Left ventricle myocardium inferior (tissue), 1 donor: Measurements from ENCODE around the gene STARD13. TPM values are rescaled to one million over a fixed set of nuclear protein-coding genes. Genes with fewer than 3 reads are reported as not detected.

Experiments used
- DNase-seq: peaks from one replicate; pipeline ENCODE4 v3.0.0-alpha.2; 2020
- H3K27ac ChIP-seq: fragments of 200-600 bp; replicated peaks from 2 replicates; pipeline ENCODE4 v1.8.0; 2021
- H3K27me3 ChIP-seq: fragments of 200-600 bp; 2 replicates; pipeline ENCODE4 v1.8.0; 2021; ENCODE audit warnings: low read depth
- H3K36me3 ChIP-seq: fragments of 200-600 bp; 2 replicates; pipeline ENCODE4 v1.8.0; 2021
- H3K4me1 ChIP-seq: fragments of 200-600 bp; 2 replicates; pipeline ENCODE4 v1.8.0; 2021
- H3K4me3 ChIP-seq: fragments of 200-600 bp; 2 replicates; pipeline ENCODE4 v1.8.0; 2021; ENCODE audit warnings: mild to moderate bottlenecking, moderate library complexity
- H3K9me3 ChIP-seq: fragments of 200-600 bp; replicated peaks from 2 replicates; pipeline ENCODE4 v1.8.0; 2021
- CTCF ChIP-seq: fragments of 200-600 bp; IDR thresholded peaks from 2 replicates; pipeline ENCODE4 v1.8.0; 2021; ENCODE audit warnings: antibody characterized with exemption, mild to moderate bottlenecking, borderline replicate concordance
- intact Hi-C: fragments of 100-400 bp; cut with micrococcal nuclease; formaldehyde crosslinking; loops from one replicate; pipeline ENCODE4 v1.11.0; 2022
- total RNA-seq: library from RNA; stranded (reverse); fragmentation: NEBNext Ultra II Directional; extraction: Animal tissue kit (Norgen Biotek cat#: 25700); gene quantifications from one replicate; pipeline ENCODE4 v1.2.1, GENCODE V29; 2021
- donor health status: DM: no; HTN: yes; CAD: no; lungs with severe emphysema.

Gene STARD13
- total RNA-seq, 1 donor from 2014 or later: 29.9 TPM

GRCh38 chr13:33321686-33322542 lies 36.4 kb upstream of the STARD13 start:
- no peak for DNase-seq
- H3K4me3 ChIP-seq: peak overlapping the region; percentile 15
- H3K27me3 ChIP-seq: no peaks in the 10 kb centered on the region
- intact Hi-C loops: no loop called here
- H3K4me1 ChIP-seq: peaks cover 10% of the 10 kb centered on the region
- H3K9me3 ChIP-seq: no peaks in the 10 kb centered on the region
- no peak for TF ChIP-seq CTCF
- peak overlapping the region; percentile 60 for H3K27ac ChIP-seq
- no peaks in the 10 kb centered on the region for H3K36me3 ChIP-seq

DNA sequence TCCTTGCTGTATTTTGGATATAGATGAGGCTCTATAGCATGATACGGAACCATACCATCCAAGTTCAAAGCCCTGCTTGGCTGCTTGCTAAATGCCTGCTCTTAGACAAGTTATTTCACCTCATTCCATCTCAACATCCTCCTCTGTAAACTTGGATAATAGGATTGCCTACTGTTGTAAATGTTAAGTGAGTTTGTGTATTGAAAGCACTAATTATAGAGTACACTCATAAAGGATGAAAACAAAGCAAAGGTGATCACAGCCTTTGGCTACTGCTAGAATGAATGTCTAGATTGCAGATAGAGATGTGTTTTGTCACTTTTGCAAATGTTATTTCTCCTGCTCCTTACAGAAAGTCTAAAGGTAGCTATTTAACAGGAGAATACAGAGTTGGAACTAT lies 34.3 kb upstream of the STARD13 start:
- no peak for TF ChIP-seq CTCF

DNA sequence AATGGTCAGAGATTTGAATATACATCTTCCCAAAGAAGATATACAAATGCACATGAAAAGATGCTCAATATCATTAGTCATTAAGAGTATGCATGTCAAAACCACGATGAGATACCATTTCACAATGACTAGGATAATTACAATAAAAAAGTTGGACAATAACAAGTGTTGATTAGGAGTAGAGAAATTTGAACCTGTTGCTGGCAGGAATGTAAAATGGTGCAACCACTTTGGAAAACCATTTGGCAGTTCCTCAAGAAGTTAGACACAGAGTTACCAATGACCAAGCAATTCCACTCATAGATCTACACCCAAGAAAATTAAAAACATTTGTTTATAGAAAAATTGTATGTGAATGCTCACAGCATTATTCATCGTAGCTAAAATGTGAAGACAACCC lies 33.2 kb upstream of the STARD13 start:
- intact Hi-C loops: no loop called here
- no peaks in the 10 kb centered on the region for H3K9me3 ChIP-seq
- no peaks in the 10 kb centered on the region for H3K36me3 ChIP-seq
- no peak for TF ChIP-seq CTCF
- H3K4me3 ChIP-seq: no peak overlapping the region
- no peaks in the 10 kb centered on the region for H3K27me3 ChIP-seq
- DNase-seq: no peak
- no peak overlapping the region for H3K27ac ChIP-seq
- peaks cover 5% of the 10 kb centered on the region for H3K4me1 ChIP-seq

More for the DNA sequence above, 34.3 kb upstream of the STARD13 start:
- no peaks in the 10 kb centered on the region for H3K9me3 ChIP-seq
- no peak for DNase-seq
- H3K27me3 ChIP-seq: no peaks in the 10 kb centered on the region
- H3K4me3 ChIP-seq: no peak overlapping the region
- peaks cover 10% of the 10 kb centered on the region for H3K4me1 ChIP-seq
- no peaks in the 10 kb centered on the region for H3K36me3 ChIP-seq
- no peak overlapping the region for H3K27ac ChIP-seq
- intact Hi-C loops: no loop called here

- no peak overlapping the region for H3K4me3 ChIP-seq
- intact Hi-C loops: no loop called here
- DNase-seq: no peak
- no peak for TF ChIP-seq CTCF
- H3K27ac ChIP-seq: no peak overlapping the region
- no peaks in the 10 kb centered on the region for H3K9me3 ChIP-seq
- no peaks in the 10 kb centered on the region for H3K4me1 ChIP-seq
- H3K36me3 ChIP-seq: no peaks in the 10 kb centered on the region
- H3K27me3 ChIP-seq: no peaks in the 10 kb centered on the region
These were observed 32.5 kb upstream of the STARD13 start for GRCh38 chr13:33318037-33318436.

DNA sequence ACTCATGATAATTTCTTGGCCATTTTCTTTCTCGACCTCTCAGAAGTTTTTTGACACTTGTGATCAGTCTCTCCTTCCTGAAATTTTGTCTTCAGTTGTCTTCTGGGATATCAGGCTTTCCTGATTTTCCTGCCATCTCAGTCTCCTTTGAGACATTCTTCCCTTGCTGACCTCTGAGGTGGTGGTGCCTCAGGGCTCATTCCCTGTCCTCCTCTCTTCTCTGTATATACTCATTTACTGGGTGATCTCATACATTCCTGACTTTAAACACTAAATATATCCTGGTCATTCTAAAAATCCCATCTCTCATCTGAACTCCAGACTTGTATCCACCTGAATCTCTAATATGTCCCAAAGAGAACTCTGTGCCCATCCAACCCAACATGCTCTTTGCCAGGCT lies 31.3 kb upstream of the STARD13 start:
- H3K27me3 ChIP-seq: no peaks in the 10 kb centered on the region

More for the DNA sequence above, 31.3 kb upstream of the STARD13 start:
- Histone ChIP-seq H3K4me3 (no peak overlapping the region), H3K4me1 (peaks cover 8% of the 10 kb centered on the region), H3K27ac (no peak overlapping the region), H3K9me3 (no peaks in the 10 kb centered on the region), H3K36me3 (no peaks in the 10 kb centered on the region)
- no peak for DNase-seq
- TF ChIP-seq CTCF: no peak
- intact Hi-C loops: no loop called here
